ENCODE data around the gene MS4A4A. TPM values are rescaled to one million over a fixed set of nuclear protein-coding genes. Genes with fewer than 3 reads are reported as not detected.
A peak's percentile ranks its signal among the peaks of the same experiment; 100 is the strongest.

MS4A4A gene
- total RNA-seq, 1 donor from 2014 or later, result not detected

GRCh38 chr11:60334005-60334620 is 53.6 kb downstream of the MS4A4A start:
- no peaks in the 10 kb centered on the region for H3K27me3 ChIP-seq (ENCODE audit: control insufficient read depth, insufficient read depth, low read length)
- H3K36me3 ChIP-seq (ENCODE audit: control insufficient read depth, insufficient read depth, low read length), result no peaks in the 10 kb centered on the region
- H3K4me3 ChIP-seq (ENCODE audit: low read depth, low read length), result no peak overlapping the region
- TF ChIP-seq, protein P1, sequence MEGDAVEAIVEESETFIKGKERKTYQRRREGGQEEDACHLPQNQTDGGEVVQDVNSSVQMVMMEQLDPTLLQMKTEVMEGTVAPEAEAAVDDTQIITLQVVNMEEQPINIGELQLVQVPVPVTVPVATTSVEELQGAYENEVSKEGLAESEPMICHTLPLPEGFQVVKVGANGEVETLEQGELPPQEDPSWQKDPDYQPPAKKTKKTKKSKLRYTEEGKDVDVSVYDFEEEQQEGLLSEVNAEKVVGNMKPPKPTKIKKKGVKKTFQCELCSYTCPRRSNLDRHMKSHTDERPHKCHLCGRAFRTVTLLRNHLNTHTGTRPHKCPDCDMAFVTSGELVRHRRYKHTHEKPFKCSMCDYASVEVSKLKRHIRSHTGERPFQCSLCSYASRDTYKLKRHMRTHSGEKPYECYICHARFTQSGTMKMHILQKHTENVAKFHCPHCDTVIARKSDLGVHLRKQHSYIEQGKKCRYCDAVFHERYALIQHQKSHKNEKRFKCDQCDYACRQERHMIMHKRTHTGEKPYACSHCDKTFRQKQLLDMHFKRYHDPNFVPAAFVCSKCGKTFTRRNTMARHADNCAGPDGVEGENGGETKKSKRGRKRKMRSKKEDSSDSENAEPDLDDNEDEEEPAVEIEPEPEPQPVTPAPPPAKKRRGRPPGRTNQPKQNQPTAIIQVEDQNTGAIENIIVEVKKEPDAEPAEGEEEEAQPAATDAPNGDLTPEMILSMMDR (IDR thresholded peaks at IDR 0.05; ENCODE audit: insufficient read depth, low read length, poor library complexity, severe bottlenecking), result peak; percentile 82
- no peak for DNase-seq (ENCODE audit: low read depth)

DNA sequence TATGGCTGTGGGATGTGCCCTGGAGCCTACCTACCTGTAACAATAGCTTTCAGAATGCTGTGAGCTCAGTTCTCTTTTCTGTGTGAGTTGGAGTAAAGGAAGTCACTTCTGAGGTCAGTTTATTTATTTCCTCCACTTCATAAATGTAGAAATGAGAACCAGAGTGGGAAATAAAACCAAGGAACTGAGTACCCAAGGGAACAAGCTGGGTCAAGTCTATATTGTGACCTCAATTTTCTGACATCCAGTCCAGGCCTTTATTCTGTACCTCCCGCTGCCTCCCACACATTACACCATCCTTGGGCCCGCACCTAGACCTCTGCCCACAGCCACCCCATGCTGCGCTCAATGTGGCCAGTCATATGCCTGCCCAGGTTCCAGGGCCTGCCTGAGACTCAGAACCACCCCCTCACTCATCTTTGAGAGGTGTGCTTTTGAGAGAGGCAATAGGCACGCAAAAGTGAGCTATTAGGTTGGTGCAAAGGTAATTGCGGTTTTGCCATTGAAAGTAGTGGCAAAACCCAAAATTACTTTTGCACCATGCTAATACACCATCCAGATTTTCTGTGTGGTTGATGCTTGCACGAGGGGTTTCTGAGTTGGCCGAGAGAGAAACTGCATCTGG is 56.4 kb downstream of the MS4A4A start:
- DNase-seq (ENCODE audit: low read depth), result no peak
- no peak overlapping the region for H3K4me3 ChIP-seq (ENCODE audit: low read depth, low read length)
- no peaks in the 10 kb centered on the region for H3K27me3 ChIP-seq (ENCODE audit: control insufficient read depth, insufficient read depth, low read length)
- TF ChIP-seq, protein P1 (IDR thresholded peaks at IDR 0.05; ENCODE audit: insufficient read depth, low read length, poor library complexity, severe bottlenecking), result no peak
- no peaks in the 10 kb centered on the region for H3K36me3 ChIP-seq (ENCODE audit: control insufficient read depth, insufficient read depth, low read length)

- Histone ChIP-seq H3K36me3 (ENCODE audit: control insufficient read depth, insufficient read depth, low read length) (no peaks in the 10 kb centered on the region), H3K27me3 (ENCODE audit: control insufficient read depth, insufficient read depth, low read length) (no peaks in the 10 kb centered on the region), H3K4me3 (ENCODE audit: low read depth, low read length) (no peak overlapping the region)
- DNase-seq (ENCODE audit: low read depth), result no peak
- TF ChIP-seq, protein P1 (IDR thresholded peaks at IDR 0.05; ENCODE audit: insufficient read depth, low read length, poor library complexity, severe bottlenecking), result no peak
Observed at GRCh38 chr11:60338053-60338452, 57.6 kb downstream of the MS4A4A start.

DNA sequence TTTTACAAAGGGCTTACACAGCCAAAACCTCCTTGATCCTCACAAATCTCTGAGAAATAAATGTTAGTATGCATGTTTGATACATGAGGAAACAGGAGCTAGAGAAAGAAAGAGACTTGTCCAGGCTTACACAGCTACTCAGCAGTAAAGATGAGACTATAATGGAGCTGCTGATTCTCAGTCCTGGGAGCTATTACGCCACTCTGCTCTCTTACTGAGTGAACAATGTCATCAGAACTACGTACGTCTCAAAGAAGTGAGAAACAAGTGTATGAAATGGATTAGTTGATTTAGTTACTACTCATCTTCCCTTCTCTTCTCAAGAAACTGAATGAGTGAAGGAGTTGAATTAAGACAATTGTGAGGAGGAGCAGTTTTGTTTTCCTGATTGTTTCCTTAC is 58.9 kb downstream of the MS4A4A start:
- H3K27me3 ChIP-seq (ENCODE audit: control insufficient read depth, insufficient read depth, low read length), result no peaks in the 10 kb centered on the region
- no peak for DNase-seq (ENCODE audit: low read depth)
- TF ChIP-seq, protein P1 (IDR thresholded peaks at IDR 0.05; ENCODE audit: insufficient read depth, low read length, poor library complexity, severe bottlenecking), result no peak
- H3K36me3 ChIP-seq (ENCODE audit: control insufficient read depth, insufficient read depth, low read length), result no peaks in the 10 kb centered on the region
- H3K4me3 ChIP-seq (ENCODE audit: low read depth, low read length), result no peak overlapping the region

GRCh38 chr11:60343094-60343704 is 62.7 kb downstream of the MS4A4A start:
- Histone ChIP-seq H3K27me3 (ENCODE audit: control insufficient read depth, insufficient read depth, low read length) (no peaks in the 10 kb centered on the region), H3K36me3 (ENCODE audit: control insufficient read depth, insufficient read depth, low read length) (no peaks in the 10 kb centered on the region), H3K4me3 (ENCODE audit: low read depth, low read length) (no peak overlapping the region)
- TF ChIP-seq, protein P1 (IDR thresholded peaks at IDR 0.05; ENCODE audit: insufficient read depth, low read length, poor library complexity, severe bottlenecking), result peak; percentile 48
- DNase-seq (ENCODE audit: low read depth), result no peak
